HG02840 (cell line): ENCODE results near the gene RPAIN.

Experiments
- ATAC-seq: cut with Tn5 transposase; IDR thresholded peaks from one replicate; pipeline ENCODE4 v1.9.1; 2021; ENCODE audit warnings: mild to moderate bottlenecking, moderate library complexity, moderate number of reproducible peaks; ENCODE audit not compliant: unreplicated experiment, low FRiP score

Gene RPAIN

DNA sequence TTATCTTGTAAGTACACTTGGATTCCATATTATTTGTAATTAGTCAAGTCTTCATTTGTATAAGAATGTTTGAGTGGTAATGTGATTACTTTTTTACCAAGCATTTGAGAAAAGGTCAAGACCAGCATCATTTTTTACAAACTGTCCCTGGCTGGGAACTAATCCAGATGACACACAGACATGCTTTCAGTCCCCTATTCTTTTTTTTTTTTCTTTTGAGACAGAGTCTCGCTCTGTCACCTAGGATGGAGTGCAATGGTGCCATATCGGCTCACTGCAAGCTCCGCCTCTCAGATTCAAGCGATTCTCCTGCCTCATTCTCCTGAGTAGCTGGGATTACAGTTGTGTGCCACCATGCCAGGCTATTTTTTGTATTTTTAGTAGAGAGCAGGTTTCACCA lies 61.5 kb downstream of the RPAIN start:
- ATAC-seq = no peak
